IMR-90 (cell line): ENCODE results near the gene ZNF862. TPM values are rescaled to one million over a fixed set of nuclear protein-coding genes. Genes with fewer than 3 reads are reported as not detected.

ENCODE experiments used
- ATAC-seq: fragments of 200-7000 bp; cut with Tn5 transposase; 2 replicates; pipeline ENCODE4 v1.9.1; 2020; ENCODE audit warnings: low read depth, mild to moderate bottlenecking, moderate library complexity
- BruUV-seq: library from RNA; stranded (reverse); fragments of 400-500 nt; replicated peaks from 2 replicates; lab custom pipeline; 2021; lab: Mats Ljungman, UMichigan
- CTCF ChIA-PET: fragments of 300-600 bp; formaldehyde crosslinking; extraction: SDS; loops from one replicate; lab custom pipeline; 2021; ENCODE audit warnings: antibody characterized with exemption; lab: Yijun Ruan, JAX
- POLR2A ChIA-PET: fragments of 300-600 bp; sonication (Branson Sonifier 250); formaldehyde crosslinking; loops from one replicate; lab custom pipeline; 2022; ENCODE audit warnings: antibody characterized with exemption; ENCODE audit not compliant: unreplicated experiment; lab: Charles Lee
- DNase-seq: peaks from one replicate; pipeline ENCODE4 v3.0.0; 2013
- H2AFZ ChIP-seq: replicated peaks from 2 replicates; pipeline ENCODE3; 2013; ENCODE audit warnings: low read length, mild to moderate bottlenecking; ENCODE audit not compliant: poor library complexity
- H2AK5ac ChIP-seq: 2 replicates; pipeline ENCODE4 v1.6.1; 2013; ENCODE audit warnings: low read depth, low read length, inconsistent platforms
- H2AK9ac ChIP-seq: replicated peaks from 2 replicates; pipeline ENCODE3; 2013; ENCODE audit warnings: mild to moderate bottlenecking, low read depth, low read length, moderate library complexity; ENCODE audit not compliant: poor library complexity
- H2BK120ac ChIP-seq: 2 replicates; pipeline ENCODE4 v1.6.1; 2013; ENCODE audit warnings: low read depth, low read length, inconsistent platforms
- H2BK15ac ChIP-seq: 3 replicates; pipeline ENCODE4 v1.6.1; 2013; ENCODE audit warnings: low read depth, low read length, inconsistent platforms
- H2BK20ac ChIP-seq: 2 replicates; pipeline ENCODE4 v1.6.1; 2013; ENCODE audit warnings: low read depth, mild to moderate bottlenecking, inconsistent platforms, low read length, moderate library complexity
- H2BK5ac ChIP-seq: 2 replicates; pipeline ENCODE4 v1.6.1; 2013; ENCODE audit warnings: mild to moderate bottlenecking, low read depth, low read length, inconsistent platforms; ENCODE audit not compliant: poor library complexity, severe bottlenecking
- H3K14ac ChIP-seq: replicated peaks from 2 replicates; pipeline ENCODE4 v1.6.1; 2013; ENCODE audit warnings: low read depth, low read length, inconsistent platforms
- H3K18ac ChIP-seq: 2 replicates; pipeline ENCODE4 v1.6.1; 2013; ENCODE audit warnings: low read depth, low read length, control low read depth
- H3K23ac ChIP-seq: 2 replicates; pipeline ENCODE4 v1.6.1; 2013; ENCODE audit warnings: low read depth, low read length, inconsistent platforms
- H3K27ac ChIP-seq: 2 replicates; pipeline ENCODE4 v1.5.1; 2013; ENCODE audit warnings: mild to moderate bottlenecking, control low read depth, low read length; ENCODE audit not compliant: insufficient read depth
- H3K27me3 ChIP-seq: 2 replicates; pipeline ENCODE4 v1.6.1; 2013; ENCODE audit warnings: low read length; ENCODE audit not compliant: control insufficient read depth, insufficient read depth
- H3K36me3 ChIP-seq: 2 replicates; pipeline ENCODE4 v1.6.1; 2013; ENCODE audit warnings: low read length, mixed read lengths; ENCODE audit not compliant: control insufficient read depth, insufficient read depth
- H3K4ac ChIP-seq: 2 replicates; pipeline ENCODE4 v1.6.1; 2013; ENCODE audit warnings: low read depth, low read length, inconsistent platforms
- H3K4me1 ChIP-seq: 2 replicates; pipeline ENCODE4 v1.6.1; 2013; ENCODE audit warnings: low read length, mixed read lengths; ENCODE audit not compliant: control insufficient read depth, insufficient read depth
- H3K4me2 ChIP-seq: 2 replicates; pipeline ENCODE4 v1.6.1; 2013; ENCODE audit warnings: low read depth, mild to moderate bottlenecking, control low read depth, low read length, moderate library complexity
- H3K4me3 ChIP-seq: 2 replicates; pipeline ENCODE4 v1.5.1; 2013; ENCODE audit warnings: low read depth, mild to moderate bottlenecking, control low read depth, low read length, moderate library complexity; ENCODE audit not compliant: insufficient read depth
- H3K56ac ChIP-seq: 2 replicates; pipeline ENCODE4 v1.6.1; 2013; ENCODE audit warnings: low read length, inconsistent platforms; ENCODE audit not compliant: insufficient read depth; ENCODE audit errors: extremely low read depth
- H3K79me1 ChIP-seq, 2 experiments: 2 replicates each; pipeline ENCODE4 v1.6.1; 2013; ENCODE audit warnings: low read length in 2 of 2, inconsistent platforms in 1 of 2, low read depth in 1 of 2
- H3K9ac ChIP-seq: 2 replicates; pipeline ENCODE4 v1.6.1; 2013; ENCODE audit warnings: low read depth, low read length, control low read depth
- H3K9me1 ChIP-seq: 2 replicates; pipeline ENCODE4 v1.6.1; 2013; ENCODE audit warnings: low read length, inconsistent platforms; ENCODE audit not compliant: insufficient read depth
- H3K9me3 ChIP-seq: 2 replicates; pipeline ENCODE4 v1.6.1; 2013; ENCODE audit warnings: low read length; ENCODE audit not compliant: control insufficient read depth, insufficient read depth
- H4K20me1 ChIP-seq: 2 replicates; pipeline ENCODE4 v1.6.1; 2013; ENCODE audit warnings: low read length, inconsistent platforms; ENCODE audit not compliant: insufficient read depth
- H4K5ac ChIP-seq: 2 replicates; pipeline ENCODE4 v1.6.1; 2013; ENCODE audit warnings: mild to moderate bottlenecking, low read depth, low read length, control low read depth
- H4K8ac ChIP-seq, 2 experiments: 2 replicates each; pipeline ENCODE4 v1.6.1; 2013; ENCODE audit warnings: low read depth in 2 of 2, low read length in 2 of 2, control low read depth in 1 of 2, inconsistent platforms in 1 of 2
- H4K91ac ChIP-seq: 2 replicates; pipeline ENCODE4 v1.6.1; 2013; ENCODE audit warnings: low read depth, low read length, inconsistent platforms; ENCODE audit not compliant: insufficient read depth
- CHD1 ChIP-seq: IDR thresholded peaks from 2 replicates; pipeline ENCODE4 v1.6.1; 2012; ENCODE audit warnings: low read depth, low read length, improper control_type of control experiment
- ELK1 ChIP-seq: fragments of 150-350 bp; IDR thresholded peaks from 2 replicates; pipeline ENCODE4 v1.6.1; 2016; ENCODE audit warnings: low read depth, mild to moderate bottlenecking, low read length, moderate library complexity, borderline replicate concordance
- RAD21 ChIP-seq: IDR thresholded peaks from 2 replicates; pipeline ENCODE4 v1.6.1; 2012; ENCODE audit warnings: low read length, improper control_type of control experiment
- RFX5 ChIP-seq: IDR thresholded peaks from 2 replicates; pipeline ENCODE4 v1.8.0; 2012; ENCODE audit warnings: low read depth, mild to moderate bottlenecking, low read length, moderate library complexity
- SMC3 ChIP-seq: fragments of 150-350 bp; IDR thresholded peaks from 2 replicates; pipeline ENCODE4 v1.6.1; 2016; ENCODE audit warnings: low read depth, mild to moderate bottlenecking, antibody characterized with exemption, low read length, moderate library complexity
- WGBS, 2 experiments: methylation state at CpG; one replicate each; pipeline versions ENCODE4 v1.1.5 to v1.1.7; 2013; ENCODE audit warnings: missing lambda C conversion rate in 2 of 2; ENCODE audit not compliant: insufficient read length in 1 of 2; ENCODE audit errors: extremely low coverage in 2 of 2; 5-methylcytosine and 5-hydroxymethylcytosine counted together
- dilution Hi-C: fragments of 300-500 bp; cut with HindIII; formaldehyde crosslinking; loops from one replicate; pipeline ENCODE4 v1.14.3; 2018; ENCODE audit warnings: low sequenced_read_pairs; ENCODE audit not compliant: unreplicated experiment
- in situ Hi-C: fragments of 300-500 bp; cut with MboI; formaldehyde crosslinking; loops from 3 replicates; pipeline ENCODE4 v1.14.3; 2019; ENCODE audit warnings: low sequenced_read_pairs, inconsistent platforms, mixed read lengths
- intact Hi-C: fragments of 100-400 bp; cut with micrococcal nuclease; formaldehyde crosslinking; loops from 2 replicates; pipeline ENCODE4 v1.10.0; 2022
- polyA plus RNA-seq, 3 experiments: library from polyadenylated mRNA; depleted of rRNA; stranded (reverse); fragments of >200 nt; gene quantifications; 2 replicates each; pipeline ENCODE4 v1.2.3, GENCODE V29; 2012; ENCODE audit warnings: low replicate concordance in 1 of 3
- total RNA-seq: library from RNA; depleted of rRNA; stranded (reverse); fragments of >200 nt; gene quantifications from 2 replicates; pipeline ENCODE4 v1.2.3, GENCODE V29; 2012

ZNF862 gene
- total and polyA plus RNA-seq, 2 of the 4 experiments (the other 2 are of a cell fraction): 5.9 to 10.8 TPM

DNA sequence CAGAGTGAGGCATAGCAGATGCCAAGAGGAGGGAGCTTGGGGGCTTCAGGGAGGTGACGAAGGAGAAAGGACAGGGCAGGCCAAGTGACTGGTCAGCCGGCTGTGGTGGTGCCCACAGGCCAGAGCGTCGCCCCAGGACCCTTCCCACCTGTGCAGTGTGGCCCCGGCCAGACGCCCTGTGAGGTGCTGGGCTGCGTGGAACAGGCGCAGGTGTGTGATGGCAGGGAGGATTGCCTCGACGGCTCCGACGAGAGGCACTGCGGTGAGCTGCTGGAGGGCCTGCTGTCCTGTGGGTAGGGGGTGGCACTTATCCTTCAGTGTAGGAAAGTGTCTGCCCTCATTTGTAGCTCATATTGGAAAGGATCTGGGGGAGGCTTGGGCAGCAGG is 38.0 kb upstream of the ZNF862 start:
- no TSS peak for BruUV-seq

More for the DNA sequence above, 38.0 kb upstream of the ZNF862 start:
- Histone ChIP-seq H3K4me3 (no peak overlapping the region), H2BK20ac (no peak overlapping the region), H3K23ac (no peak overlapping the region), H4K8ac (no peak overlapping the region), H3K4me1 (no peaks in the 10 kb centered on the region), H2BK120ac (no peak overlapping the region), H3K18ac (no peak overlapping the region), H3K9me3 (no peaks in the 10 kb centered on the region), H2BK15ac (no peak overlapping the region), H3K9me1 (no peaks in the 10 kb centered on the region), H2BK5ac (no peak overlapping the region), H3K36me3 (no peaks in the 10 kb centered on the region), H2AFZ (no peak overlapping the region), H3K4me2 (no peak overlapping the region), H3K56ac (no peak overlapping the region), H3K4ac (no peak overlapping the region), H4K91ac (no peak overlapping the region), H2AK9ac (no peak overlapping the region), H4K5ac (no peak overlapping the region), H2AK5ac (no peak overlapping the region), H3K9ac (no peak overlapping the region), H3K27ac (no peak overlapping the region), H3K14ac (no peak overlapping the region), H3K79me1 (no peaks in the 10 kb centered on the region), H3K27me3 (peaks cover 2% of the 10 kb centered on the region; the same call in 1 of the 2 replicates), H4K20me1 (no peaks in the 10 kb centered on the region)
- dilution Hi-C loops (no loop called here), in situ Hi-C loops (no loop called here), intact Hi-C loops (no loop called here)
- POLR2A ChIA-PET: no interaction called here
- DNase-seq: no peak
- CTCF ChIA-PET: no interaction called here
- 84% methylated on average over 10 of the region's 13 CpGs; no CpG with 5 or more reads in 1 of the 2 experiments for WGBS, 2 experiments
- no peak for ATAC-seq
- TF ChIP-seq CHD1 (no peak), RFX5 (no peak), SMC3 (no peak), ELK1 (no peak), RAD21 (no peak)
